Skeletal muscle cell (primary cell): ENCODE results near the gene PAX2.
"Not testable (repeated sequence)": the region's sequence is repeated elsewhere in the genome, so short reads cannot be mapped to it uniquely, and the experiment has no call there.

Experiments
- DNase-seq: peaks from one replicate; pipeline ENCODE4 v3.0.0-alpha.2; 2010; ENCODE audit warnings: low read depth
- H3K4me3 ChIP-seq: 2 replicates; pipeline ENCODE4 v1.5.1; 2011; ENCODE audit warnings: low read depth, mild to moderate bottlenecking, control low read depth, low read length, moderate library complexity

The PAX2 gene

GRCh38 chr10:100744987-100745881 lies at the start of gene PAX2:
Gene PAX2, plus strand, starts transcription at chr10:100745582. Its CDS starts 679 bp downstream, at chr10:100746261.
- peak within 1 kb of the TSS; percentile 25 for H3K4me3 ChIP-seq
- DNase-seq: no peak

- H3K4me3 ChIP-seq: no peak overlapping the region
- no peak for DNase-seq
Measured at GRCh38 chr10:100696477-100696901, 48.9 kb upstream of the PAX2 start.

GRCh38 chr10:100697070-100697469 lies 48.3 kb upstream of the PAX2 start:
- no peak for DNase-seq
- no peak overlapping the region for H3K4me3 ChIP-seq

- DNase-seq: no peak
- no peak overlapping the region for H3K4me3 ChIP-seq
Measured at GRCh38 chr10:100697631-100698030, 47.8 kb upstream of the PAX2 start.

- DNase-seq, H3K4me3 ChIP-seq: not testable (repeated sequence)
Measured at GRCh38 chr10:100701704-100702103, 43.7 kb upstream of the PAX2 start.

- DNase-seq: no peak
- H3K4me3 ChIP-seq: no peak overlapping the region
Measured at GRCh38 chr10:100705139-100705538, 40.2 kb upstream of the PAX2 start.

- no peak for DNase-seq
- no peak overlapping the region for H3K4me3 ChIP-seq
Measured at GRCh38 chr10:100707261-100707848, 38.0 kb upstream of the PAX2 start.

GRCh38 chr10:100709146-100710082 lies 36.0 kb upstream of the PAX2 start:
- DNase-seq: no peak
- no peak overlapping the region for H3K4me3 ChIP-seq

GRCh38 chr10:100710151-100710871 lies 35.1 kb upstream of the PAX2 start:
- no peak for DNase-seq
- H3K4me3 ChIP-seq: no peak overlapping the region

GRCh38 chr10:100713049-100713858 lies 32.1 kb upstream of the PAX2 start:
- H3K4me3 ChIP-seq: no peak overlapping the region
- no peak for DNase-seq

- no peak overlapping the region for H3K4me3 ChIP-seq
- DNase-seq: no peak
Measured at GRCh38 chr10:100713859-100714565, 31.4 kb upstream of the PAX2 start.

GRCh38 chr10:100714566-100714950 lies 30.8 kb upstream of the PAX2 start:
- H3K4me3 ChIP-seq: no peak overlapping the region
- no peak for DNase-seq

GRCh38 chr10:100715101-100715444 lies 30.3 kb upstream of the PAX2 start:
- no peak overlapping the region for H3K4me3 ChIP-seq
- no peak for DNase-seq

- no peak overlapping the region for H3K4me3 ChIP-seq
- DNase-seq: no peak
Measured at GRCh38 chr10:100715445-100716385, 29.7 kb upstream of the PAX2 start.

GRCh38 chr10:100717166-100717565 lies 28.2 kb upstream of the PAX2 start:
- no peak for DNase-seq
- H3K4me3 ChIP-seq: no peak overlapping the region

- no peak overlapping the region for H3K4me3 ChIP-seq
Measured at GRCh38 chr10:100718197-100718742, 27.1 kb upstream of the PAX2 start.

GRCh38 chr10:100723180-100723579 lies 22.2 kb upstream of the PAX2 start:
- no peak for DNase-seq

More at GRCh38 chr10:100718197-100718742, 27.1 kb upstream of the PAX2 start:
- DNase-seq: no peak

More at GRCh38 chr10:100723180-100723579, 22.2 kb upstream of the PAX2 start:
- H3K4me3 ChIP-seq: no peak overlapping the region
